Neural cell (in vitro differentiated cells): Measurements from ENCODE around the gene BIRC7.

Experiments used
- POLR2AphosphoS5 ChIP-seq: IDR thresholded peaks from 2 replicates; pipeline ENCODE4 v1.6.1; 2012
- SMC3 ChIP-seq: fragments of 450-650 bp; conservative IDR thresholded peaks from 2 replicates; pipeline ENCODE4 v1.6.1; 2014; ENCODE audit warnings: antibody characterized with exemption, mild to moderate bottlenecking, moderate library complexity; ENCODE audit not compliant: poor library complexity
- TF ChIP-seq, protein P1 (sequence below): fragments of 450-650 bp; IDR thresholded peaks from 2 replicates; pipeline ENCODE4 v1.5.1; 2014; ENCODE audit warnings: antibody characterized with exemption, mild to moderate bottlenecking, moderate library complexity; ENCODE audit not compliant: poor library complexity, severe bottlenecking
- TF ChIP-seq, protein P2 (sequence below): IDR thresholded peaks from 2 replicates; pipeline ENCODE4 v1.6.1; 2012; ENCODE audit warnings: borderline replicate concordance

DNA sequence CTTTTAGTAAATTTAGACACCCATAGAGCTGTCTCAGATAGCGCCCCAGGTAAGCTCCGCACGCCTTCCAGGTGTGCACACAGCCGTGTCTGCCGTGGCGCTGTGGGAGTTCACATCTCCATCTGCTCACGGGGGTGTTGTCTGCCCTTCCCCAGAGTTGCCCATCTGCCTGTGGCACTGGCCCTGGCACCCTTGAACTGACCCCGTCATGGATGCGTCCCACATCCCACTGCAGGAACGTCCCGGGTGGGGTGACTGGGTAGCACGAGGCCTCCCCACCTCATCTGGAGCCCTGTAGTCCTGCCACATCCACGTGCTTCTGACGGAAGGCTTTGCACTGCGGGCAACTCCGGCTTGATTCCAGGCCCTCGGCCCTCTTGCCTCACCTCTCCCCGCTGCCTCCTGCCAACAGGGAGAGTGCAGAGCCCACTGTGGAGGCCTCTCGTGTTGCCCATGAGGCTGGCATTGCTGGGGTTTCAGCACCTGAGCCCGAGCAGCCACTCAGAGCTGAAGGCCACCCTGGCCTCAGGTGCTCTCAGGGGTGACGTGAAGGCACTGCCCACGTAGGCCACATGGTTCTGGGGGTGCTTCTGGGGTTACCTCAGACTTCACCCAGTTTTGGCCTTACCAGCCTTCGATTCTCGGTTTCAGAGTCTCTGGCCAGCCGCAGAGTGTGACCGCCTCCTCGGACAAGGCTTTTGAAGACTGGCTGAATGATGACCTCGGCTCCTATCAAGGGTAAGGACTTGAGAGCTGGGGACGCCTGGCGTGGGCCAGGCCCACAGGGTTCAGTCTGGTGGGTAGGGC, 42.0 kb downstream of the BIRC7 start:
- TF ChIP-seq, protein P1, sequence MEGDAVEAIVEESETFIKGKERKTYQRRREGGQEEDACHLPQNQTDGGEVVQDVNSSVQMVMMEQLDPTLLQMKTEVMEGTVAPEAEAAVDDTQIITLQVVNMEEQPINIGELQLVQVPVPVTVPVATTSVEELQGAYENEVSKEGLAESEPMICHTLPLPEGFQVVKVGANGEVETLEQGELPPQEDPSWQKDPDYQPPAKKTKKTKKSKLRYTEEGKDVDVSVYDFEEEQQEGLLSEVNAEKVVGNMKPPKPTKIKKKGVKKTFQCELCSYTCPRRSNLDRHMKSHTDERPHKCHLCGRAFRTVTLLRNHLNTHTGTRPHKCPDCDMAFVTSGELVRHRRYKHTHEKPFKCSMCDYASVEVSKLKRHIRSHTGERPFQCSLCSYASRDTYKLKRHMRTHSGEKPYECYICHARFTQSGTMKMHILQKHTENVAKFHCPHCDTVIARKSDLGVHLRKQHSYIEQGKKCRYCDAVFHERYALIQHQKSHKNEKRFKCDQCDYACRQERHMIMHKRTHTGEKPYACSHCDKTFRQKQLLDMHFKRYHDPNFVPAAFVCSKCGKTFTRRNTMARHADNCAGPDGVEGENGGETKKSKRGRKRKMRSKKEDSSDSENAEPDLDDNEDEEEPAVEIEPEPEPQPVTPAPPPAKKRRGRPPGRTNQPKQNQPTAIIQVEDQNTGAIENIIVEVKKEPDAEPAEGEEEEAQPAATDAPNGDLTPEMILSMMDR = no peak
- TF ChIP-seq, protein P2, sequence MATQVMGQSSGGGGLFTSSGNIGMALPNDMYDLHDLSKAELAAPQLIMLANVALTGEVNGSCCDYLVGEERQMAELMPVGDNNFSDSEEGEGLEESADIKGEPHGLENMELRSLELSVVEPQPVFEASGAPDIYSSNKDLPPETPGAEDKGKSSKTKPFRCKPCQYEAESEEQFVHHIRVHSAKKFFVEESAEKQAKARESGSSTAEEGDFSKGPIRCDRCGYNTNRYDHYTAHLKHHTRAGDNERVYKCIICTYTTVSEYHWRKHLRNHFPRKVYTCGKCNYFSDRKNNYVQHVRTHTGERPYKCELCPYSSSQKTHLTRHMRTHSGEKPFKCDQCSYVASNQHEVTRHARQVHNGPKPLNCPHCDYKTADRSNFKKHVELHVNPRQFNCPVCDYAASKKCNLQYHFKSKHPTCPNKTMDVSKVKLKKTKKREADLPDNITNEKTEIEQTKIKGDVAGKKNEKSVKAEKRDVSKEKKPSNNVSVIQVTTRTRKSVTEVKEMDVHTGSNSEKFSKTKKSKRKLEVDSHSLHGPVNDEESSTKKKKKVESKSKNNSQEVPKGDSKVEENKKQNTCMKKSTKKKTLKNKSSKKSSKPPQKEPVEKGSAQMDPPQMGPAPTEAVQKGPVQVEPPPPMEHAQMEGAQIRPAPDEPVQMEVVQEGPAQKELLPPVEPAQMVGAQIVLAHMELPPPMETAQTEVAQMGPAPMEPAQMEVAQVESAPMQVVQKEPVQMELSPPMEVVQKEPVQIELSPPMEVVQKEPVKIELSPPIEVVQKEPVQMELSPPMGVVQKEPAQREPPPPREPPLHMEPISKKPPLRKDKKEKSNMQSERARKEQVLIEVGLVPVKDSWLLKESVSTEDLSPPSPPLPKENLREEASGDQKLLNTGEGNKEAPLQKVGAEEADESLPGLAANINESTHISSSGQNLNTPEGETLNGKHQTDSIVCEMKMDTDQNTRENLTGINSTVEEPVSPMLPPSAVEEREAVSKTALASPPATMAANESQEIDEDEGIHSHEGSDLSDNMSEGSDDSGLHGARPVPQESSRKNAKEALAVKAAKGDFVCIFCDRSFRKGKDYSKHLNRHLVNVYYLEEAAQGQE = no peak
- no peak for TF ChIP-seq POLR2AphosphoS5
- TF ChIP-seq SMC3 = no peak
